CD4-positive, alpha-beta memory T cell (primary cell): ENCODE data around the gene ZNF234. TPM values are rescaled to one million over a fixed set of nuclear protein-coding genes. Genes with fewer than 3 reads are reported as not detected.
A peak's percentile ranks its signal among the peaks of the same experiment; 100 is the strongest.
"Not testable (repeated sequence)": the region's sequence is repeated elsewhere in the genome, so short reads cannot be mapped to it uniquely, and the experiment has no call there.

ENCODE experiments used
- CTCF ChIA-PET: fragments of 350-600 bp; sonication (Branson Sonifier 250); formaldehyde crosslinking; loops from one replicate; lab custom pipeline; 2021; ENCODE audit warnings: inconsistent platforms; ENCODE audit not compliant: partially characterized antibody; lab: Charles Lee
- POLR2A ChIA-PET: fragments of 350-600 bp; sonication (Branson Sonifier 250); formaldehyde crosslinking; loops from one replicate; lab custom pipeline; 2021; ENCODE audit not compliant: partially characterized antibody; lab: Charles Lee
- DNase-seq, 5 donors: peaks; one replicate each; pipeline versions ENCODE4 v3.0.0 to v3.0.0-alpha.2; 2020 to 2022; ENCODE audit warnings: mixed read lengths in 1 of 5
- H3K27ac ChIP-seq: one replicate; pipeline ENCODE4 v1.7.0; 2013; ENCODE audit warnings: low read depth, low read length
- H3K27me3 ChIP-seq: 2 replicates; pipeline ENCODE4 v1.7.0; 2013; ENCODE audit warnings: mild to moderate bottlenecking, low read length, moderate library complexity; ENCODE audit not compliant: insufficient read depth
- H3K36me3 ChIP-seq: 2 replicates; pipeline ENCODE4 v1.7.0; 2013; ENCODE audit warnings: mild to moderate bottlenecking, low read length, moderate library complexity; ENCODE audit not compliant: insufficient read depth
- H3K4me1 ChIP-seq: 2 replicates; pipeline ENCODE4 v1.7.0; 2013; ENCODE audit warnings: mild to moderate bottlenecking, low read length, moderate library complexity; ENCODE audit not compliant: insufficient read depth
- H3K4me3 ChIP-seq, 2 donors: one replicate each; pipeline ENCODE4 v1.7.0; 2013; ENCODE audit warnings: low read length in 2 of 2, mild to moderate bottlenecking in 1 of 2
- H3K9me3 ChIP-seq, 2 donors: one replicate each; pipeline ENCODE4 v1.7.0; 2013; ENCODE audit warnings: low read length in 2 of 2, control low read depth in 1 of 2; ENCODE audit not compliant: control insufficient read depth in 1 of 2
- H3K27ac Mint-ChIP-seq, 7 donors: one replicate each; pipeline ENCODE4 v1.8.0; 2020 to 2021; ENCODE audit warnings: mixed read lengths in 7 of 7, mild to moderate bottlenecking in 6 of 7, inconsistent platforms in 3 of 7, moderate library complexity in 3 of 7
- H3K27me3 Mint-ChIP-seq, 2 donors: one replicate each; pipeline ENCODE4 v1.8.0; 2020 to 2021; ENCODE audit warnings: mixed read lengths in 2 of 2
- H3K36me3 Mint-ChIP-seq, 2 donors: one replicate each; pipeline ENCODE4 v1.8.0; 2020 to 2021; ENCODE audit warnings: mixed read lengths in 2 of 2, inconsistent platforms in 1 of 2, mild to moderate bottlenecking in 1 of 2
- H3K4me1 Mint-ChIP-seq, 4 donors: one replicate each; pipeline ENCODE4 v1.8.0; 2020 to 2021; ENCODE audit warnings: mixed read lengths in 4 of 4, mild to moderate bottlenecking in 1 of 4
- H3K4me3 Mint-ChIP-seq, 8 donors: one replicate each; pipeline ENCODE4 v1.8.0; 2020 to 2021; ENCODE audit warnings: mixed read lengths in 8 of 8, mild to moderate bottlenecking in 7 of 8, moderate library complexity in 6 of 8, inconsistent platforms in 3 of 8
- H3K9me3 Mint-ChIP-seq, 8 donors: one replicate each; pipeline ENCODE4 v1.8.0; 2020 to 2021; ENCODE audit warnings: mixed read lengths in 8 of 8, mild to moderate bottlenecking in 5 of 8, inconsistent platforms in 3 of 8, moderate library complexity in 1 of 8
- intact Hi-C: fragments of 100-400 bp; cut with micrococcal nuclease; formaldehyde crosslinking; loops from one replicate; pipeline ENCODE4 v1.15.1; 2023
- polyA plus RNA-seq, 2 donors: library from polyadenylated mRNA; unstranded; fragments of 300-500 nt; fragmentation: Illumina TruSeq; gene quantifications; one replicate each; pipeline ENCODE4 v1.2.3, GENCODE V29; 2021
- total RNA-seq, 2 experiments: library from RNA; stranded (reverse); gene quantifications; one replicate each; pipeline ENCODE4 v1.2.3, GENCODE V29; 2021

The ZNF234 gene
- total and polyA plus RNA-seq, 4 experiments from 2014 or later: 2.2 to 28.9 (median 15.7) TPM

DNA sequence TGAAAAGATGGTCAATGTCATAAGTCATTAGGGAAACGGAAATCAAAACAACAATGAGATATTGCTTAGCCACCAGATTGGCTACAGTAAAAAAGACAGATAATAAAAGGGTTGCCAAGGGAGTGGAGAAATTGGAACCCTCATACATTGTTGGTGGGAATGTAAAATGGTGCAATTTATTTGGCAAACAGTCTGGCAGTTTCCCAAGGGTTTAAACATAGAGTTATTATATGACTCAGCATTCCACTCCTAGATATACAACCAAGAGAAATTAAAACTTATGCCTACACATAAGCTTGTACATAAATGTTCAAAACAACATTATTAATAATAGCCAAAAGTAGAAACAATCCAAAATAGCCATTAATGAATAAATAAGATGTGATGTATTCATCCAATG, 61.1 kb downstream of the ZNF234 start:
- H3K4me3 Mint-ChIP-seq: peak overlapping the region in 1 of 8 donors; percentile 67
- peaks cover 3 to 69% (median 39%) of the 10 kb centered on the region in 8 donors for H3K9me3 Mint-ChIP-seq
- H3K27ac Mint-ChIP-seq: no peak overlapping the region
- no peak overlapping the region for H3K27ac ChIP-seq
- CTCF ChIA-PET: no interaction called here
- DNase-seq: no peak
- H3K4me3 ChIP-seq: no peak overlapping the region
- H3K4me1 Mint-ChIP-seq: peaks cover 3 to 6% (median 6%) of the 10 kb centered on the region in 4 donors
- H3K36me3 Mint-ChIP-seq: peaks cover 10 to 11% of the 10 kb centered on the region in 2 donors
- no peaks in the 10 kb centered on the region for H3K27me3 ChIP-seq
- peaks cover 0 to 8% of the 10 kb centered on the region in 2 donors for H3K27me3 Mint-ChIP-seq
- H3K9me3 ChIP-seq: no peaks in the 10 kb centered on the region
- H3K4me1 ChIP-seq: peaks cover under 1% of the 10 kb centered on the region
- POLR2A ChIA-PET: no interaction called here
- no peaks in the 10 kb centered on the region for H3K36me3 ChIP-seq
- intact Hi-C loops: no loop called here

DNA sequence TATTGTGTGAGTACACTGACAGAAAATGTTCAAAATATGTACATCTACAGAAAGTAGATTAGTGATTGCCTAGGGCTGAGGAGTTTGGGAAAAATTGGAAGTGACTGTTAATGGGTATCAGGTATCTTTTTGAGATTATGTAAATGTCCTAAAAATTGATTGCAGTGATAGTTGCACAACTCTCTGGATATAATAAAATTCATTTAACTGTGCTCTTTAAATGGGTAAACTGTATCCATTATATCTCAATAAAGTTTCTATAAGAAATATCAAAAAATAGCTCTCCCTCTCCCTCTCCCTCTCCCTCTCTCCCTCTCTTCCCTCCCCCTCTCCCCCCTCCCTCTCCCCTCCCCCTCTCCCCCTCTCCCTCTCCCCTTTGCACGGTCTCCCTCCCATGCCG, 61.6 kb downstream of the ZNF234 start:
- no peak overlapping the region for H3K4me3 ChIP-seq
- intact Hi-C loops: no loop called here
- H3K36me3 Mint-ChIP-seq: peaks cover 10 to 13% of the 10 kb centered on the region in 2 donors
- no peaks in the 10 kb centered on the region for H3K9me3 ChIP-seq
- peaks cover 5 to 11% (median 9%) of the 10 kb centered on the region in 4 donors for H3K4me1 Mint-ChIP-seq
- peak overlapping the region in 1 of 8 donors; percentile 67 for H3K4me3 Mint-ChIP-seq
- H3K27ac ChIP-seq: no peak overlapping the region
- H3K27me3 ChIP-seq: no peaks in the 10 kb centered on the region
- ChIA-PET CTCF (no interaction called here), POLR2A (no interaction called here)
- peaks cover 3 to 70% (median 38%) of the 10 kb centered on the region in 8 donors for H3K9me3 Mint-ChIP-seq
- no peak for DNase-seq
- peaks cover 0 to 8% of the 10 kb centered on the region in 2 donors for H3K27me3 Mint-ChIP-seq
- H3K4me1 ChIP-seq: peaks cover 5% of the 10 kb centered on the region
- no peaks in the 10 kb centered on the region for H3K36me3 ChIP-seq
- H3K27ac Mint-ChIP-seq: no peak overlapping the region

DNA sequence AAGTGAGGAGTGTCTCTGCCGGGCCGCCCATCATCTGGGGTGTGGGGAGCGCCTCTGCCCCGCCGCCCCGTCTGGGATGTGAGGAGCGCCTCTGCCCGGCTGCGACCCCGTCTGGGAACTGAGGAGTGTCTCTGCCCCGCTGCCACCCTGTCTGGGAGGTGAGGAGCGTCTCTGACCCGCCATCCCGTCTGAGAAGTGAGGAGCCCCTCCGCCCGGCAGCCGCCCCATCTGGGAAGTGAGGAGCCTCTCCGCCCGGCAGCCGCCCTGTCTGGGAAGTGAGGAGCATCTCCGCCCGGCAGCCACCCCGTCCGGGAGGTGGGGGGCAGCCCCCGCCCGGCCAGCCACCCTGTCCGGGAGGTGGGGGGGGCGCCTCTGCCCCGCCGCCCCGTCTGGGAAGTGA, 62.5 kb downstream of the ZNF234 start:
- H3K27ac ChIP-seq, H3K27me3 ChIP-seq, H3K27me3 Mint-ChIP-seq, DNase-seq, H3K4me3 ChIP-seq, intact Hi-C loops, H3K36me3 ChIP-seq, H3K4me3 Mint-ChIP-seq, H3K27ac Mint-ChIP-seq, H3K4me1 ChIP-seq, CTCF ChIA-PET, POLR2A ChIA-PET, H3K9me3 ChIP-seq: not testable (repeated sequence)
- Mint-ChIP-seq H3K9me3 (peaks cover 3 to 65% (median 35%) of the 10 kb centered on the region in 8 donors), H3K4me1 (peaks cover 5 to 11% (median 9%) of the 10 kb centered on the region in 4 donors), H3K36me3 (peaks cover 10 to 13% of the 10 kb centered on the region in 2 donors)

DNA sequence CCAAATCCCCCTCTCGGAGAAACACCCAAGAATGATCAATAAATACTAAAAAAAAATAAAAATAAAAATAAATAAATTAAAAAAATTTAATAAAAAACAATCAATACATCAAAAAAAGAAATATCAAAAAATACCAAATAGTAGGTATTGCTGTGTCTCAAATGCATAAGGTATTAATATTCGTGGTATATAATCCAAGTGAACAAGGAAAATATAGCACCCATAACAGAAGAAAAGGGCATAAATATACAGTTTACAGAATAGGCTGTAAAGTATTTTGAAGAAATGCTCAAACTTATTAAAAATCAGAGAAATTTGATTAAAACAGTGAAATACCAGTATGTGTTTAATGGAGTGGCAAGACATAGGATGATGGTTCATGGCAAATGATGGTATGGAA, 63.4 kb downstream of the ZNF234 start:
- Mint-ChIP-seq H3K36me3 (peaks cover 10 to 13% of the 10 kb centered on the region in 2 donors), H3K27me3 (peaks cover 0 to 7% of the 10 kb centered on the region in 2 donors), H3K9me3 (peaks cover 3 to 56% (median 29%) of the 10 kb centered on the region in 8 donors), H3K27ac (no peak overlapping the region), H3K4me1 (peaks cover 5 to 11% (median 9%) of the 10 kb centered on the region in 4 donors), H3K4me3 (no peak overlapping the region)
- Histone ChIP-seq H3K27me3 (no peaks in the 10 kb centered on the region), H3K4me3 (no peak overlapping the region), H3K27ac (no peak overlapping the region), H3K9me3 (no peaks in the 10 kb centered on the region), H3K36me3 (no peaks in the 10 kb centered on the region), H3K4me1 (peaks cover 5% of the 10 kb centered on the region)
- ChIA-PET CTCF (no interaction called here), POLR2A (no interaction called here)
- DNase-seq: no peak
- intact Hi-C loops: no loop called here

DNA sequence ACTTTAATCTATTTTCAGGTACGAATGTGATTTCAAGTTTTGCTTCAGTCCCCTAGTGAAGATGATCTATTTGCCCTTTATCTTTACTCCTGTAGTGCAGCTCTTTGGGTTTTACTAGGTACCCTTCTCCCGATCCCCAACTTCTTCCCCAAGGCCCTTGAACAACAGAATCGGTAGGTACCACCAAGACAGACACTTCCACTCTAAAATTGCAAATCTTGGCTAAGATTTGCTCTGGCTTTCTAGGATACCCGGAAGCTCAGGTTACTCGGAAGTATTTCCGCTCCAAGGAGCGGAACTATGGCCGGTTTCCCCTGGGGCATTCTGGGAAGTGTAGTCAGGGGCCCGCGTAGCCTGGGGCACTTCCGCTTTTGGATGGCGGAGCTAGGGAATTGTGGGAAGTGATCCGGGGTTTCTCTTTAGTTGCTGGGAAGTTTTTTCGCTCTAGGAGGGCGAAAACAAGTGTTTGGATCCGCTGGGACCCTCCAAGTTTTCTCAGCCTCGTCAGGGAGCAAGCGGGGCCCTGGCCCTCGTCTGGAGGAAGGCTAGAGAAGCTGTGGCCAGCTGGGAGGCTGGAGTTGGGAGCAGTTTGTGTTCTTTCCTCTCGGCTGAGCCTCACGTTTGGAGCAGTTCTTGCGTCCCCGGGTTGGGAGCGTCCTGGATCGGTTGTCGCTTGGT, 65.9 kb downstream of the ZNF234 start:
- no peaks in the 10 kb centered on the region for H3K27me3 ChIP-seq
- Mint-ChIP-seq H3K9me3 (peaks cover 3 to 45% (median 23%) of the 10 kb centered on the region in 8 donors), H3K27me3 (peaks cover 0 to 6% of the 10 kb centered on the region in 2 donors), H3K4me1 (peaks cover 5 to 14% (median 10%) of the 10 kb centered on the region in 4 donors), H3K36me3 (peaks cover 10 to 16% of the 10 kb centered on the region in 2 donors), H3K4me3 (peak overlapping the region; percentile 89 to 95 (median 95)), H3K27ac (peak overlapping the region; percentile 61 to 95 (median 90))
- H3K9me3 ChIP-seq: no peaks in the 10 kb centered on the region
- DNase-seq: peak; percentile 61 to 77 (median 75)
- no peaks in the 10 kb centered on the region for H3K36me3 ChIP-seq
- peak overlapping the region; percentile 72 to 73 for H3K4me3 ChIP-seq
- POLR2A ChIA-PET: interaction anchor here (0.7 to 2.6 kb wide), 10 partner anchors 9 to 293 kb away, joined by 3 to 35 read pairs (median 4); partner anchors contain the start of genes ZNF180, ZNF226, ZNF235 and ZNF45
- intact Hi-C loops: loop anchor here (1.0 kb wide), 3 partner anchors 43 to 205 kb away; partner anchors contain the start of genes ZNF225 and ZNF230
- CTCF ChIA-PET: interaction anchor here (1.3 kb wide), 1 partner anchor 113 kb away, joined by 3 read pairs; no protein-coding TSS in a partner anchor
- H3K27ac ChIP-seq: peak overlapping the region; percentile 60
- H3K4me1 ChIP-seq: peaks cover 5% of the 10 kb centered on the region

Other genes starting within 250 kb of the ZNF234 start
- gene ZNF45, start 206.3 kb upstream of the ZNF234 start, total RNA-seq: 10 to 100 TPM; 25.1 to 29.6 TPM
- 10 to 100 TPM in 1 of 2 donors, 1 to 10 TPM in 1; 9.4 to 12.9 TPM for gene ZNF45, start 206.3 kb upstream of the ZNF234 start, polyA plus RNA-seq
- 1 to 10 TPM; 2.9 to 3.2 TPM for gene ZNF221, start 190.3 kb upstream of the ZNF234 start, total RNA-seq
- 1 to 10 TPM in 1 of 2 donors, not detected in 1; 1.0 TPM for gene ZNF221, start 190.3 kb upstream of the ZNF234 start, polyA plus RNA-seq
- 10 to 100 TPM; 12.9 to 14.1 TPM for gene ZNF155, start 157.4 kb upstream of the ZNF234 start, total RNA-seq
- gene ZNF155, start 157.4 kb upstream of the ZNF234 start, polyA plus RNA-seq: 1 to 10 TPM; 2.4 to 4.2 TPM
- gene ZNF230, start 138.6 kb upstream of the ZNF234 start, total RNA-seq: 10 to 100 TPM; 16.6 to 18.4 TPM
- 1 to 10 TPM in 1 of 2 donors, under 1 TPM in 1; 0.83 to 4.8 TPM for gene ZNF230, start 138.6 kb upstream of the ZNF234 start, polyA plus RNA-seq
- 10 to 100 TPM in 1 of 2 experiments, 1 to 10 TPM in 1; 7.9 to 11.4 TPM for gene ZNF222, start 116.2 kb upstream of the ZNF234 start, total RNA-seq
- gene ZNF222, start 116.2 kb upstream of the ZNF234 start, polyA plus RNA-seq: 1 to 10 TPM; 1.6 to 3.8 TPM
- gene ZNF223, start 89.5 kb upstream of the ZNF234 start, total RNA-seq: 1 to 10 TPM; 6.8 to 8.0 TPM
- 1 to 10 TPM; 2.2 to 2.7 TPM for gene ZNF223, start 89.5 kb upstream of the ZNF234 start, polyA plus RNA-seq
- gene ZNF284, start 69.4 kb upstream of the ZNF234 start, total RNA-seq: 1 to 10 TPM; 5.4 to 5.7 TPM
- gene ZNF284, start 69.4 kb upstream of the ZNF234 start, polyA plus RNA-seq: 1 to 10 TPM in 1 of 2 donors, under 1 TPM in 1; 0.61 to 1.2 TPM
- 10 to 100 TPM; 86.9 to 91.2 TPM for gene ZNF224, start 47.2 kb upstream of the ZNF234 start, total RNA-seq
- 10 to 100 TPM; 10.8 to 13.0 TPM for gene ZNF224, start 47.2 kb upstream of the ZNF234 start, polyA plus RNA-seq
- 10 to 100 TPM; 10.7 to 13.9 TPM for gene ZNF225, start 28.2 kb upstream of the ZNF234 start, total RNA-seq
- gene ZNF225, start 28.2 kb upstream of the ZNF234 start, polyA plus RNA-seq: 1 to 10 TPM in 1 of 2 donors, under 1 TPM in 1; 0.98 to 2.7 TPM
- 10 to 100 TPM; 51.0 to 55.6 TPM for gene ZNF226, start 23.5 kb downstream of the ZNF234 start, total RNA-seq
- gene ZNF226, start 23.5 kb downstream of the ZNF234 start, polyA plus RNA-seq: 10 to 100 TPM; 23.4 to 25.2 TPM
- 10 to 100 TPM; 51.6 to 54.4 TPM for gene ZNF227, start 71.0 kb downstream of the ZNF234 start, total RNA-seq
- gene ZNF227, start 71.0 kb downstream of the ZNF234 start, polyA plus RNA-seq: 10 to 100 TPM in 1 of 2 donors, 1 to 10 TPM in 1; 8.9 to 20.1 TPM
- gene ZNF233, start 118.3 kb downstream of the ZNF234 start, total RNA-seq: under 1 TPM in 1 of 2 experiments, not detected in 1; 0.50 TPM
- gene ZNF233, start 118.3 kb downstream of the ZNF234 start, polyA plus RNA-seq: 1 to 10 TPM in 1 of 2 donors, under 1 TPM in 1; 0.52 to 1.1 TPM
- 10 to 100 TPM; 13.0 to 15.9 TPM for gene ZNF235, start 163.5 kb downstream of the ZNF234 start, total RNA-seq
- 1 to 10 TPM; 1.9 to 5.1 TPM for gene ZNF235, start 163.5 kb downstream of the ZNF234 start, polyA plus RNA-seq
- gene ZNF112, start 215.1 kb downstream of the ZNF234 start, total RNA-seq: under 1 TPM; 0.25 to 0.32 TPM
- not detected for gene ZNF112, start 215.1 kb downstream of the ZNF234 start, polyA plus RNA-seq